OCI-LY7 (cell line): ENCODE data around the gene RBM6. TPM values are rescaled to one million over a fixed set of nuclear protein-coding genes. Genes with fewer than 3 reads are reported as not detected.

Experiments
- BruUV-seq: library from RNA; stranded (reverse); fragments of 400-500 nt; replicated peaks from 2 replicates; lab custom pipeline; 2021; lab: Mats Ljungman, UMichigan
- CTCF ChIA-PET: fragments of 300-600 bp; sonication (Branson Sonifier 250); formaldehyde crosslinking; loops from one replicate; lab custom pipeline; 2022; ENCODE audit warnings: antibody characterized with exemption; ENCODE audit not compliant: unreplicated experiment; lab: Charles Lee
- POLR2A ChIA-PET: fragments of 300-600 bp; sonication (Branson Sonifier 250); formaldehyde crosslinking; loops from one replicate; lab custom pipeline; 2022; ENCODE audit warnings: antibody characterized with exemption; lab: Charles Lee
- DNase-seq: peaks from one replicate; pipeline ENCODE4 v3.0.0-alpha.2; 2015; ENCODE audit warnings: low spot score
- H2AFZ ChIP-seq: fragments of 200-600 bp; sonication (generic), shearing (Covaris generic); 2 replicates; pipeline ENCODE4 v1.6.1; 2014; ENCODE audit warnings: mild to moderate bottlenecking, antibody characterized with exemption, low read length, moderate library complexity
- H3K27ac ChIP-seq: fragments of 200-600 bp; sonication (generic); 2 replicates; pipeline ENCODE4 v1.5.1; 2014; ENCODE audit warnings: mixed run types, low read depth, mild to moderate bottlenecking, moderate library complexity, low read length, inconsistent platforms; ENCODE audit not compliant: poor library complexity, severe bottlenecking
- H3K36me3 ChIP-seq: fragments of 200-600 bp; sonication (generic); 2 replicates; pipeline ENCODE4 v1.6.1; 2014; ENCODE audit warnings: mild to moderate bottlenecking, antibody characterized with exemption, low read length, moderate library complexity, mixed read lengths; ENCODE audit not compliant: insufficient read depth
- H3K4me1 ChIP-seq: fragments of 200-600 bp; sonication (generic); 2 replicates; pipeline ENCODE4 v1.5.1; 2014; ENCODE audit warnings: mild to moderate bottlenecking, low read length; ENCODE audit not compliant: insufficient read depth, poor library complexity, severe bottlenecking
- H3K4me2 ChIP-seq: fragments of 200-600 bp; sonication (generic); 2 replicates; pipeline ENCODE4 v1.6.1; 2014; ENCODE audit warnings: mild to moderate bottlenecking, low read length
- H3K4me3 ChIP-seq: fragments of 200-600 bp; sonication (generic); 2 replicates; pipeline ENCODE4 v1.5.1; 2014; ENCODE audit warnings: mild to moderate bottlenecking, low read depth, low read length; ENCODE audit not compliant: poor library complexity, severe bottlenecking
- H3K79me2 ChIP-seq: fragments of 200-600 bp; sonication (generic); 2 replicates; pipeline ENCODE4 v1.6.1; 2016; ENCODE audit warnings: low read depth, mild to moderate bottlenecking, low read length, moderate library complexity, mixed read lengths; ENCODE audit not compliant: insufficient read depth
- H3K9me2 ChIP-seq: fragments of 200-600 bp; sonication (generic); 2 replicates; pipeline ENCODE4 v1.6.1; 2016; ENCODE audit warnings: mild to moderate bottlenecking, low read length, mixed read lengths; ENCODE audit not compliant: insufficient read depth
- H3K9me3 ChIP-seq: fragments of 200-600 bp; sonication (generic); 2 replicates; pipeline ENCODE4 v1.6.1; 2014; ENCODE audit warnings: mild to moderate bottlenecking, mixed run types, low read length, mixed read lengths
- H4K20me1 ChIP-seq: fragments of 200-600 bp; sonication (generic); 2 replicates; pipeline ENCODE4 v1.6.1; 2014; ENCODE audit warnings: mild to moderate bottlenecking, antibody characterized with exemption, low read length, moderate library complexity, mixed read lengths; ENCODE audit not compliant: insufficient read depth
- CTCF ChIP-seq: fragments of 200-600 bp; sonication (generic); conservative IDR thresholded peaks from 2 replicates; pipeline ENCODE4 v1.5.1; 2014; ENCODE audit warnings: mild to moderate bottlenecking, antibody characterized with exemption, low read length, moderate library complexity, mixed read lengths
- EZH2phosphoT487 ChIP-seq: fragments of 200-600 bp; sonication (generic); IDR thresholded peaks from 2 replicates; pipeline ENCODE4 v1.6.1; 2018; ENCODE audit warnings: low read depth, borderline replicate concordance, mild to moderate bottlenecking, mixed run types, antibody characterized with exemption, low read length, moderate library complexity, mixed read lengths
- intact Hi-C: fragments of 100-400 bp; cut with micrococcal nuclease; formaldehyde crosslinking; loops from one replicate; pipeline ENCODE4 v1.10.0; 2022; ENCODE audit not compliant: unreplicated experiment
- total RNA-seq, 2 experiments: library from RNA; depleted of rRNA in 1 of 2; stranded (reverse); fragments of >200 nt in 1 of 2; shearing (Covaris generic) in 1 of 2; gene quantifications; 2 replicates each; pipeline ENCODE4 v1.2.3, GENCODE V29; 2014 to 2022

The RBM6 gene
- total RNA-seq, 2 experiments from 2014 or later = 83.7 to 185 TPM

GRCh38 chr3:50111757-50112156 lies 171.8 kb downstream of the RBM6 start:
- no peaks in the 10 kb centered on the region for H3K79me2 ChIP-seq
- H3K9me3 ChIP-seq = no peaks in the 10 kb centered on the region
- H3K36me3 ChIP-seq = peaks cover 98% of the 10 kb centered on the region
- TF ChIP-seq EZH2phosphoT487 (no peak), CTCF (no peak)
- no peaks in the 10 kb centered on the region for H3K4me1 ChIP-seq
- no peak for DNase-seq
- CTCF ChIA-PET = no interaction called here
- no peaks in the 10 kb centered on the region for H3K9me2 ChIP-seq
- H3K27ac ChIP-seq = no peak overlapping the region
- no peak overlapping the region for H3K4me2 ChIP-seq
- POLR2A ChIA-PET = interaction anchor here (0.6 to 2.0 kb wide), 4 partner anchors 10 to 349 kb away, joined by 3 to 7 read pairs (median 5); no protein-coding TSS in a partner anchor
- no peaks in the 10 kb centered on the region for H4K20me1 ChIP-seq
- intact Hi-C loops = no loop called here
- no peak overlapping the region for H3K4me3 ChIP-seq
- BruUV-seq = no TSS peak
- H2AFZ ChIP-seq = no peak overlapping the region

- H4K20me1 ChIP-seq = no peaks in the 10 kb centered on the region
- DNase-seq = no peak
- no peaks in the 10 kb centered on the region for H3K79me2 ChIP-seq
- peaks cover 98% of the 10 kb centered on the region for H3K36me3 ChIP-seq
- no peak overlapping the region for H2AFZ ChIP-seq
- H3K4me1 ChIP-seq = no peaks in the 10 kb centered on the region
- POLR2A ChIA-PET = interaction anchor here (0.6 to 2.0 kb wide), 3 partner anchors 17 to 350 kb away, joined by 3 to 6 read pairs (median 5); no protein-coding TSS in a partner anchor
- BruUV-seq = no TSS peak
- no peaks in the 10 kb centered on the region for H3K9me2 ChIP-seq
- TF ChIP-seq CTCF (no peak), EZH2phosphoT487 (no peak)
- H3K4me2 ChIP-seq = no peak overlapping the region
- H3K27ac ChIP-seq = no peak overlapping the region
- H3K4me3 ChIP-seq = no peak overlapping the region
- CTCF ChIA-PET = no interaction called here
- no peaks in the 10 kb centered on the region for H3K9me3 ChIP-seq
- intact Hi-C loops = no loop called here
Observed at GRCh38 chr3:50112462-50112861, 172.5 kb downstream of the RBM6 start.

GRCh38 chr3:50117120-50117519 lies 177.2 kb downstream of the RBM6 start:
- no peak overlapping the region for H3K4me2 ChIP-seq
- H3K9me2 ChIP-seq = no peaks in the 10 kb centered on the region
- H3K79me2 ChIP-seq = no peaks in the 10 kb centered on the region
- no TSS peak for BruUV-seq
- no peak for DNase-seq
- POLR2A ChIA-PET = interaction anchor here (0.5 to 1.4 kb wide), 2 partner anchors 10 to 73 kb away, joined by 4 read pairs; no protein-coding TSS in a partner anchor
- H4K20me1 ChIP-seq = no peaks in the 10 kb centered on the region
- no peaks in the 10 kb centered on the region for H3K9me3 ChIP-seq
- H3K36me3 ChIP-seq = peaks cover 100% of the 10 kb centered on the region
- H3K27ac ChIP-seq = no peak overlapping the region
- no peak overlapping the region for H2AFZ ChIP-seq
- intact Hi-C loops = no loop called here
- CTCF ChIA-PET = no interaction called here
- no peaks in the 10 kb centered on the region for H3K4me1 ChIP-seq
- TF ChIP-seq CTCF = no peak
- TF ChIP-seq EZH2phosphoT487 = no peak
- no peak overlapping the region for H3K4me3 ChIP-seq
